Uterus (tissue), 4 donors: ENCODE results near the gene SGSM2. TPM values are rescaled to one million over a fixed set of nuclear protein-coding genes. Genes with fewer than 3 reads are reported as not detected.

Experiments used
- DNase-seq, 2 donors: peaks; one replicate each; pipeline ENCODE4 v3.0.0-alpha.2; 2019 to 2020
- H3K27ac ChIP-seq, 2 donors: fragments of 200-600 bp; sonication (generic); 1 replicate in 1 of 2; 2 replicates in 1 of 2; pipeline ENCODE4 v1.5.1; 2016 to 2018
- H3K27me3 ChIP-seq, 2 donors: fragments of 200-600 bp; sonication (generic); one replicate each; pipeline ENCODE4 v1.5.1; 2018 to 2019; ENCODE audit warnings: control low read depth in 1 of 2
- H3K36me3 ChIP-seq, 2 donors: fragments of 200-600 bp; sonication (generic); one replicate each; pipeline ENCODE4 v1.5.1; 2019; ENCODE audit warnings: control low read depth in 1 of 2
- H3K4me1 ChIP-seq, 2 donors: fragments of 200-600 bp; sonication (generic); one replicate each; pipeline ENCODE4 v1.5.1; 2018 to 2019; ENCODE audit warnings: control low read depth in 1 of 2
- H3K4me3 ChIP-seq, 2 donors: fragments of 200-600 bp; sonication (generic); 1 replicate in 1 of 2; 2 replicates in 1 of 2; pipeline ENCODE4 v1.5.1; 2018 to 2019; ENCODE audit warnings: mild to moderate bottlenecking in 1 of 2
- H3K9me3 ChIP-seq, 2 donors: fragments of 200-600 bp; sonication (generic); one replicate each; pipeline ENCODE4 v1.5.1; 2019; ENCODE audit warnings: control low read depth in 1 of 2
- CTCF ChIP-seq, 4 experiments: fragments of 200-600 bp in 2 of 4; fragments of 450-650 bp in 2 of 4; sonication (generic) in 2 of 4; IDR thresholded peaks; one replicate each; pipeline ENCODE4 v1.5.1; 2016 to 2019; ENCODE audit warnings: antibody characterized with exemption in 4 of 4, mild to moderate bottlenecking in 2 of 4, moderate library complexity in 1 of 4
- POLR2A ChIP-seq, 2 donors: fragments of 450-650 bp; IDR thresholded peaks; one replicate each; pipeline ENCODE4 v1.6.1; 2016; ENCODE audit warnings: antibody characterized with exemption in 2 of 2, mild to moderate bottlenecking in 1 of 2, moderate library complexity in 1 of 2
- intact Hi-C: fragments of 100-400 bp; cut with DNase I; formaldehyde crosslinking; loops from one replicate; pipeline ENCODE4 v1.15.1; 2023; ENCODE audit warnings: low total_unique reads
- total RNA-seq, 4 donors: library from RNA; depleted of rRNA in 3 of 4; stranded (reverse); fragments of >200 nt in 3 of 4; gene quantifications; one replicate each; pipeline versions ENCODE4 v1.1.0 to v1.2.4, GENCODE V29; 2014 to 2023
- donor health status: DM: yes; HTN: yes; CAD: no.

SGSM2 gene
- total RNA-seq, 4 donors from 2014 or later: 13.2 to 77.5 (median 51.2) TPM

DNA sequence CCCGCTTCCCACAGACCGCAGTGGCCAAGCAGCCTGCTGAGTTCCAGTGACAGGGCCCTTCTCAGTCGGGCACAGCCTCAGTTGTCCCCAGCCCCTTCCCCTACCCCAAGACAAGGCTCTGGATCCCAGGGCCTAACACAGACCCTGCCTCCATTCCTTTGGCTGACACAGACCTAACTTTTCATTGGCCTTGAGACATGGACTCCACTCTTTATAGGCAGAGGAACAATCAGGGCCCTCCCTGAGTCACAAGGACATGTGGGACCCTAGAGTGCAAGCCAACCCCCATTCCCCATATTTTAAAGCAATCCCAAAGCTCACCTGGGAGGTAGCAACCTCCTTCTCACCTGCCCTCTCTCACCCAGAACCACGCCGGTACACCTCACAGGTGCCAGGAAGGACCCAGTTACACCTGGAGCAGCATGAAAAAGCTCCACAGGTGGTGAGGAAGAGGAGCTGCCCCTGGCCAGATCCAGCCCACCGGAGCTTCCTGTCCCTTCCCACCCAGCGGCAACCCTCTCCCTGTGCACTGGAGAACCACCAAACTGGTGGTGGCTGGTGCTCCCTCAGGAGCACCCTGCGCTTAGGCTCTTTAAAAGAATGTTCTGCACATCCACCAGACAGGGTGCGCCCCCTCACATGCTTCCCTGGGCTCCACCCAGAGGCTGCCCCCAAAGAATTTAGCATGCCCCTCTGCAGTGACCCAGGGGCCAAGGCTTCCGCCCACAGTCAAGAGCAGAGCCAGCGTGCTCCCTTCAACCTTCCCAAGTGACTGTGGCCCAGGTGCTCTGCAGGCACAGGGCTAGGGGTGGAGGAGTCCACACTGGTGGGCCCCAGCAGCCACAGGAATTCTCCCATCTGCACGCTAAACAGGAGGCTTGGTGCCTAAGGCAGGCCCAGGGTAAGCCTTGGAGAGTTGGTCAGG, 60.2 kb downstream of the SGSM2 start:
- H3K27ac ChIP-seq: peak overlapping the region; percentile 99 to 100
- no peak for DNase-seq
- H3K36me3 ChIP-seq: no peaks in the 10 kb centered on the region
- TF ChIP-seq CTCF (IDR thresholded peaks at IDR 0.05) (no peak), POLR2A (IDR thresholded peaks at IDR 0.05) (no peak)
- peaks cover 14 to 49% of the 10 kb centered on the region in 2 donors for H3K4me1 ChIP-seq
- peak overlapping the region; percentile 20 to 31 for H3K4me3 ChIP-seq
- no peaks in the 10 kb centered on the region for H3K27me3 ChIP-seq
- no peaks in the 10 kb centered on the region for H3K9me3 ChIP-seq
- intact Hi-C loops: no loop called here

- no peaks in the 10 kb centered on the region for H3K9me3 ChIP-seq
- H3K4me3 ChIP-seq: peak overlapping the region; percentile 85 to 90
- peak overlapping the region; percentile 99 to 100 for H3K27ac ChIP-seq
- H3K36me3 ChIP-seq: no peaks in the 10 kb centered on the region
- peak in 1 of 2 donors; percentile 18 for DNase-seq
- TF ChIP-seq POLR2A (IDR thresholded peaks at IDR 0.05) (no peak), CTCF (IDR thresholded peaks at IDR 0.05) (no peak)
- H3K27me3 ChIP-seq: no peaks in the 10 kb centered on the region
- peaks cover 14 to 53% of the 10 kb centered on the region in 2 donors for H3K4me1 ChIP-seq
- intact Hi-C loops: no loop called here
These were observed 60.9 kb downstream of the SGSM2 start for GRCh38 chr17:2398182-2398581.

DNA sequence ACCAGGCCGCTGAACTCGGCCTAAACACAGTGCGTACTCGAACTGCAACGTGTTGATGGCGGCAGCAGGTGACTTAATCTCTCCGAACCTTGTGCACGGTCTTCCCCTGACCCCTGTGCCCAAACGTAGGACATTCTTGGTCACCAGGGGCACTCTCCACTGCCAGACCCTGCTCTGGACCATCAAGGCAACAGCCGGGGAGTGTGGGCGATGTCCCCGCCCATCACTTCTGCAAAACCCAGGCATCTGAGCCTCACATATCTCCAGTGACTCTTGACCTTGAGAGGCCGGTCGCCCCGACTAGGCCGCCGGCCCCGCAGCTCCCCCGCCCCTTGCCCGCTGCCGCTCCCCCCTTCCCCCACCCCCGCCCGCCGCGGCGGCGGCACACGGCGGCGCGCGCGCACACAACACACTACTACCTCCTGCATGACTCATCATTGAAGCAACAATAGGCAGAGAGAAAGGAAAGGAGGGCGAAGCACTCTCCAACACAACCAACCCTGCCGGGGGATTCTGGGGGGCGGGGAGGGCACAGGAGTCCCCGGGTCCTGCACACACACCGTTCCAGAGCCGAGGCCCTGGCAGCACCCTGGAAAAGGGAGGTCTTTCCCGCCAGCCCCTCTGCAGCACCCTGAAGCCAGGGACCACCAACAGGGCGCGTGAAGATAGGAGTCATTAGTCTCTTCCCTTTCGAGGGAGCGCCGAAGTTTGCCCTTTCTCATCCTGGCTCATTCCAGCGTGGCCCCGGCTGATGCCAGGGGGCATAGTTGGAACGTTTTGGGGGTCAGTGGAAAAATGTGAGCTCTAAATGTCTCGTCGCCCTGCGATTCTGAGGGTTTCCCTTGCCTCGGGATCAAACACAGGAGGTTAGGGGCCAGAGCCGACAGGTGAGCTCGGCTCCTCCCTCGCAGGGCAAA, 61.6 kb downstream of the SGSM2 start:
- peaks cover 14 to 53% of the 10 kb centered on the region in 2 donors for H3K4me1 ChIP-seq
- DNase-seq: peak; percentile 74 to 76
- peak overlapping the region; percentile 99 to 100 for H3K27ac ChIP-seq
- H3K27me3 ChIP-seq: no peaks in the 10 kb centered on the region
- TF ChIP-seq POLR2A (IDR thresholded peaks at IDR 0.05) (peak; percentile 53 to 57), CTCF (IDR thresholded peaks at IDR 0.05) (no peak)
- peak overlapping the region; percentile 85 to 90 for H3K4me3 ChIP-seq
- no peaks in the 10 kb centered on the region for H3K9me3 ChIP-seq
- H3K36me3 ChIP-seq: no peaks in the 10 kb centered on the region
- intact Hi-C loops: no loop called here

GRCh38 chr17:2399572-2400473, 62.5 kb downstream of the SGSM2 start:
- peak overlapping the region; percentile 99 to 100 for H3K27ac ChIP-seq
- no peaks in the 10 kb centered on the region for H3K9me3 ChIP-seq
- H3K27me3 ChIP-seq: no peaks in the 10 kb centered on the region
- no peaks in the 10 kb centered on the region for H3K36me3 ChIP-seq
- H3K4me1 ChIP-seq: peaks cover 13 to 43% of the 10 kb centered on the region in 2 donors
- intact Hi-C loops: no loop called here
- DNase-seq: peak; percentile 94 to 96
- TF ChIP-seq POLR2A (IDR thresholded peaks at IDR 0.05) (peak; percentile 90 to 92), CTCF (IDR thresholded peaks at IDR 0.05) (peak in 2 of 4 experiments; percentile 1 to 11)
- peak overlapping the region; percentile 85 to 90 for H3K4me3 ChIP-seq
